Heart right ventricle (tissue), 16 donors: ENCODE measurements around the gene HSPA1L. TPM values are rescaled to one million over a fixed set of nuclear protein-coding genes. Genes with fewer than 3 reads are reported as not detected.
"Not testable (repeated sequence)": the region's sequence is repeated elsewhere in the genome, so short reads cannot be mapped to it uniquely, and the experiment has no call there.

Source experiments
- ATAC-seq, 8 donors: fragments of 200-7000 bp; cut with Tn5 transposase; one replicate each; pipeline ENCODE4 v1.9.1; 2020; ENCODE audit warnings: mild to moderate bottlenecking in 8 of 8, moderate library complexity in 8 of 8, moderate number of reproducible peaks in 1 of 8
- DNase-seq, 2 donors: peaks; one replicate each; pipeline ENCODE4 v3.0.0-alpha.2; 2020
- H3K27ac ChIP-seq, 10 donors: fragments of 200-600 bp; sonication (generic) in 2 of 10; one replicate each; pipeline versions ENCODE4 v1.5.0 to v1.8.0; 2020 to 2022; ENCODE audit warnings: mild to moderate bottlenecking in 3 of 10
- H3K27me3 ChIP-seq, 7 donors: fragments of 200-600 bp; one replicate each; pipeline ENCODE4 v1.8.0; 2021 to 2022; ENCODE audit warnings: mild to moderate bottlenecking in 2 of 7
- H3K36me3 ChIP-seq, 9 donors: fragments of 200-600 bp; sonication (generic) in 1 of 9; one replicate each; pipeline versions ENCODE4 v1.5.0 to v1.8.0; 2020 to 2022; ENCODE audit warnings: mild to moderate bottlenecking in 2 of 9
- H3K4me1 ChIP-seq, 9 donors: fragments of 200-600 bp; sonication (generic) in 1 of 9; one replicate each; pipeline versions ENCODE4 v1.5.0 to v1.8.0; 2020 to 2022; ENCODE audit warnings: mild to moderate bottlenecking in 4 of 9
- H3K4me3 ChIP-seq, 10 donors: fragments of 200-600 bp; sonication (generic) in 2 of 10; one replicate each; pipeline versions ENCODE4 v1.5.0 to v1.8.0; 2020 to 2022; ENCODE audit warnings: mild to moderate bottlenecking in 7 of 10, moderate library complexity in 2 of 10
- H3K9me3 ChIP-seq, 11 donors: fragments of 200-600 bp in 10 of 11; sonication (generic) in 2 of 11; one replicate each; pipeline versions ENCODE4 v1.5.0 to v1.8.0; 2013 to 2022; ENCODE audit warnings: mild to moderate bottlenecking in 2 of 11, control low read depth in 1 of 11, moderate library complexity in 1 of 11
- WGBS, 2 donors: extraction: QIAGEN DNeasy Blood & Tissue Kit; methylation state at CpG; one replicate each; pipeline ENCODE4 v1.1.7; 2013; ENCODE audit warnings: inconsistent platforms in 1 of 2; 5-methylcytosine and 5-hydroxymethylcytosine counted together
- intact Hi-C, 10 donors: fragments of 100-400 bp; cut with DNase I; formaldehyde crosslinking; loops; one replicate each; pipeline versions ENCODE4 v1.11.1 to v1.14.2; 2022
- polyA plus RNA-seq, 2 donors: library from polyadenylated mRNA; stranded (reverse); fragments of 200-250 nt; gene quantifications; one replicate each; pipeline ENCODE4 v1.2.3, GENCODE V29; 2013
- total RNA-seq, 10 donors: library from RNA; stranded (reverse); fragmentation: NEBNext Ultra II Directional in 3 of 10; extraction: Animal tissue kit (Norgen Biotek cat#: 25700) in 3 of 10; gene quantifications; one replicate each; pipeline versions ENCODE4 v1.2.1 to v1.2.4, GENCODE V29; 2021 to 2023
- TF ChIP-seq, protein P1 (sequence below), 9 donors: fragments of 200-600 bp; sonication (generic) in 2 of 9; IDR thresholded peaks; one replicate each; pipeline versions ENCODE4 v1.5.0 to v1.8.0; 2021 to 2022; ENCODE audit warnings: antibody characterized with exemption in 9 of 9, mild to moderate bottlenecking in 5 of 9, moderate library complexity in 1 of 9
- donor health status: Arrhythmogenic right ventricular cardiomyopathy.
- donor health status: ischemic (EF 13 %, LVEDD 7.1; RV severe dilation, severe dysfunction).
- donor health status: healthy with polysubstance abuse.
- donor health status: DM: no; HTN: yes; CAD: no.
- donor health status: DM: no; HTN: no; CAD: no.
- donor health status: ischemic (EF 25% LVEDD 6.9; RV normal size, moderate dysfunction).
- donor health status: ischemic (EF 25% LVEDD 5.7; RV mildly dilated, moderate dysfunction).
- donor health status: healthy.
- donor health status: DM: yes; HTN: yes; CAD: no.
- donor health status: Ischemic cardiomyopathy.
- donor health status: ischemic (EF 35%, LVEDD 5.7; RV mildly dilated, moderate dysfunction).
- donor health status: nonischemic (EF 11% LVEDD 7.7; RV severe dilation, severe dysfunction).
- donor health status: DM: yes; HTN: yes; CAD: no.
- donor health status: PGD.
- donor health status: ischemic (EF 29% LVEDD 5.4; RV normal size, mild dysfunction).
- donor health status: nonischemic (EF 23%, LVEDD 6.1; RV moderate dilation, normal function).

The HSPA1L gene
- total and polyA plus RNA-seq, 12 donors, result 0.80 to 2.9 (median 1.8) TPM

DNA sequence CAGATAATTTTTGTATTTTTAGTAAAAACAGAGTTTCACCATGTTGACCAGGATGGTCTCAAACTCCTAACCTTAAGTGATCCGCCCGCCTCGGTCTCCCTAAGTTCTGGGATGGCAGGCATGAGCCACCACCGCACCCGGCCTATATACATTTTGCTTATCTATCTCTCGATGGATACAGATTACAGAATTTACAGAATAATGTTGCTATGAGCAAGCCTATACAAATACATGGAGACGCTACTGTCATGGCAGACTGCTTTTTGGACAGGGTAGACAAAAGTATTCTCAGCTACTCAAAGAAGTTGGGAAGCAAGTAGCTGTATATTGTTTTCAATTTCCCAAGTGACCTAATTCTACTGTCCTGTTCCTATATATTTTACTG, 1.6 kb downstream of the HSPA1L start:
- Histone ChIP-seq H3K9me3 (no peaks in the 10 kb centered on the region), H3K4me1 (peaks cover 5 to 27% (median 16%) of the 10 kb centered on the region in 9 donors), H3K27ac (peak overlapping the region; percentile 95 to 100 (median 99)), H3K4me3 (peak overlapping the region in 6 of 10 donors; percentile 58 to 71 (median 70)), H3K27me3 (no peaks in the 10 kb centered on the region), H3K36me3 (no peaks in the 10 kb centered on the region)
- WGBS, 2 donors, result 95 to 96% methylated on average over 7 of the region's 7 CpGs
- DNase-seq (no peak), ATAC-seq (no peak)
- TF ChIP-seq, protein P1, sequence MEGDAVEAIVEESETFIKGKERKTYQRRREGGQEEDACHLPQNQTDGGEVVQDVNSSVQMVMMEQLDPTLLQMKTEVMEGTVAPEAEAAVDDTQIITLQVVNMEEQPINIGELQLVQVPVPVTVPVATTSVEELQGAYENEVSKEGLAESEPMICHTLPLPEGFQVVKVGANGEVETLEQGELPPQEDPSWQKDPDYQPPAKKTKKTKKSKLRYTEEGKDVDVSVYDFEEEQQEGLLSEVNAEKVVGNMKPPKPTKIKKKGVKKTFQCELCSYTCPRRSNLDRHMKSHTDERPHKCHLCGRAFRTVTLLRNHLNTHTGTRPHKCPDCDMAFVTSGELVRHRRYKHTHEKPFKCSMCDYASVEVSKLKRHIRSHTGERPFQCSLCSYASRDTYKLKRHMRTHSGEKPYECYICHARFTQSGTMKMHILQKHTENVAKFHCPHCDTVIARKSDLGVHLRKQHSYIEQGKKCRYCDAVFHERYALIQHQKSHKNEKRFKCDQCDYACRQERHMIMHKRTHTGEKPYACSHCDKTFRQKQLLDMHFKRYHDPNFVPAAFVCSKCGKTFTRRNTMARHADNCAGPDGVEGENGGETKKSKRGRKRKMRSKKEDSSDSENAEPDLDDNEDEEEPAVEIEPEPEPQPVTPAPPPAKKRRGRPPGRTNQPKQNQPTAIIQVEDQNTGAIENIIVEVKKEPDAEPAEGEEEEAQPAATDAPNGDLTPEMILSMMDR (IDR thresholded peaks at IDR 0.05), result no peak
- intact Hi-C loops, result loop anchor here in 1 of 10 donors (5.0 kb wide), 1 partner anchor 76 kb away; the partner anchor contains the start of gene CLIC1

- Histone ChIP-seq H3K9me3 (no peaks in the 10 kb centered on the region), H3K4me1 (peaks cover 5 to 28% (median 16%) of the 10 kb centered on the region in 9 donors), H3K27ac (no peak overlapping the region), H3K27me3 (no peaks in the 10 kb centered on the region), H3K4me3 (no peak overlapping the region), H3K36me3 (no peaks in the 10 kb centered on the region)
- TF ChIP-seq, protein P1 (IDR thresholded peaks at IDR 0.05), result no peak
- 94% methylated on average over 12 of the region's 12 CpGs for WGBS, 2 donors
- DNase-seq, result no peak
- no peak for ATAC-seq
- intact Hi-C loops, result loop anchor here in 1 of 10 donors (5.0 kb wide), 1 partner anchor 74 kb away; the partner anchor contains the start of gene CLIC1
Observed at GRCh38 chr6:31811645-31812044, 3.4 kb downstream of the HSPA1L start.

- DNase-seq, H3K36me3 ChIP-seq, H3K9me3 ChIP-seq, ATAC-seq, intact Hi-C loops, H3K27ac ChIP-seq, H3K27me3 ChIP-seq, H3K4me3 ChIP-seq: not testable (repeated sequence)
- WGBS, 2 donors, result 93 to 94% methylated on average over 10 of the region's 10 CpGs
- H3K4me1 ChIP-seq, result peaks cover 2 to 34% (median 20%) of the 10 kb centered on the region in 9 donors
Observed at GRCh38 chr6:31808599-31808998, 6.5 kb downstream of the HSPA1L start.

- Histone ChIP-seq H3K4me3 (peak within 1 kb of the TSS; percentile 52 to 81 (median 65)), H3K4me1 (peaks cover 0 to 24% (median 17%) of the 10 kb centered on the region in 9 donors), H3K36me3 (peaks cover 0 to 29% (median 10%) of the 10 kb centered on the region in 9 donors), H3K27me3 (no peaks in the 10 kb centered on the region), H3K27ac (peak within 1 kb of the TSS; percentile 65 to 96 (median 92)), H3K9me3 (no peaks in the 10 kb centered on the region)
- ATAC-seq, result peak; percentile 98 to 99 (median 99)
- 0% methylated on average over 51 of the region's 51 CpGs for WGBS, 2 donors
- DNase-seq, result peak; percentile 98
- intact Hi-C loops, result no loop called here
- TF ChIP-seq, protein P1 (IDR thresholded peaks at IDR 0.05), result peak in 7 of 9 donors; percentile 20 to 55 (median 32)
Observed at GRCh38 chr6:31806470-31807272, 8.4 kb downstream of the HSPA1L start, which contains the start of gene LSM2. LSM2 (minus strand) TSS chr6:31806966; CDS start chr6:31806757, 209 bp downstream.
